Esophagus muscularis mucosa (tissue), 4 donors: ENCODE data around the gene SCAND1.
"Not testable (repeated sequence)": the region's sequence is repeated elsewhere in the genome, so short reads cannot be mapped to it uniquely, and the experiment has no call there.

Experiments used
- CTCF ChIP-seq, 3 experiments: fragments of 200-600 bp in 2 of 3; fragments of 450-650 bp in 1 of 3; sonication (generic) in 2 of 3; IDR thresholded peaks; one replicate each; pipeline ENCODE4 v1.5.1; 2017 to 2019; ENCODE audit warnings: antibody characterized with exemption in 3 of 3, mild to moderate bottlenecking in 2 of 3, moderate library complexity in 1 of 3
- EP300 ChIP-seq: sonication (generic); formaldehyde crosslinking; IDR thresholded peaks from one replicate; pipeline ENCODE4 v1.6.1; 2017; ENCODE audit warnings: antibody characterized with exemption
- POLR2A ChIP-seq: fragments of 450-650 bp; IDR thresholded peaks from one replicate; pipeline ENCODE4 v1.6.1; 2017; ENCODE audit warnings: antibody characterized with exemption, moderate library complexity, mild to moderate bottlenecking, low read depth
- POLR2AphosphoS5 ChIP-seq, 2 donors: sonication (generic); formaldehyde crosslinking; IDR thresholded peaks; one replicate each; pipeline ENCODE4 v1.6.1; 2017; ENCODE audit warnings: antibody characterized with exemption in 2 of 2

- not testable (repeated sequence) for TF ChIP-seq CTCF (IDR thresholded peaks at IDR 0.05); EP300; POLR2A; POLR2AphosphoS5 (IDR thresholded peaks at IDR 0.05)
Measured at GRCh38 chr20:35952080-35952479, 2.2 kb downstream of the SCAND1 start.
